HepG2 (cell line): ENCODE results near the gene TAF3. TPM values are rescaled to one million over a fixed set of nuclear protein-coding genes. Genes with fewer than 3 reads are reported as not detected.

ENCODE experiments used
- ATAC-seq: fragments of 200-7000 bp; cut with Tn5 transposase; 3 replicates; pipeline ENCODE4 v1.9.1; 2020; ENCODE audit warnings: mild to moderate bottlenecking, moderate library complexity
- BruUV-seq: library from RNA; stranded (reverse); fragments of 400-500 nt; replicated peaks from 2 replicates; lab custom pipeline; 2021; lab: Mats Ljungman, UMichigan
- CTCF ChIA-PET: fragments of 300-600 bp; formaldehyde crosslinking; extraction: SDS; loops from one replicate; lab custom pipeline; 2021; ENCODE audit warnings: low total read pairs, inconsistent platforms, low intra/inter-chr PET ratio; lab: Yijun Ruan, JAX
- POLR2A ChIA-PET: fragments of 350-600 bp; sonication (Branson Sonifier 250); formaldehyde crosslinking; loops from one replicate; lab custom pipeline; 2020; ENCODE audit warnings: antibody characterized with exemption, inconsistent platforms; lab: Yijun Ruan, JAX
- DNase-seq: peaks from one replicate; pipeline ENCODE4 v3.0.0-alpha.2; 2015; ENCODE audit warnings: low spot score
- FAIRE-seq: peaks from 3 replicates; lab custom pipeline; 2011; peaks lifted over from hg19 to GRCh38; lab: Jason Lieb, UNC
- H2AFZ ChIP-seq: one replicate; pipeline ENCODE4 v1.6.1; 2011; ENCODE audit warnings: low read length, inconsistent platforms
- H3K27ac ChIP-seq: fragments of 300-600 bp; 3 replicates; pipeline ENCODE4 v1.8.0; 2011; ENCODE audit warnings: mixed run types, mild to moderate bottlenecking, mixed read lengths, low read length, inconsistent platforms; ENCODE audit not compliant: insufficient read depth; ENCODE audit errors: extremely low read length
- H3K27me3 ChIP-seq, 2 experiments: fragments of 200-600 bp in 1 of 2; 2 replicates in 1 of 2; 3 replicates in 1 of 2; pipeline versions ENCODE4 v1.6.0 to v1.8.0; 2011; ENCODE audit warnings: low read length in 2 of 2, mild to moderate bottlenecking in 2 of 2, moderate library complexity in 2 of 2, inconsistent platforms in 1 of 2; ENCODE audit not compliant: insufficient read depth in 2 of 2, control insufficient read depth in 1 of 2
- H3K36me3 ChIP-seq, 2 experiments: fragments of 200-600 bp in 1 of 2; replicated peaks in 1 of 2; 2 replicates in 1 of 2; 3 replicates in 1 of 2; pipeline versions ENCODE4 v1.5.1 to v1.8.0; 2011; ENCODE audit warnings: low read length in 2 of 2, inconsistent platforms in 1 of 2; ENCODE audit not compliant: insufficient read depth in 2 of 2, control insufficient read depth in 1 of 2
- H3K4me1 ChIP-seq: 2 replicates; pipeline ENCODE4 v1.5.1; 2012; ENCODE audit warnings: low read length, inconsistent platforms; ENCODE audit not compliant: insufficient read depth
- H3K4me2 ChIP-seq: 2 replicates; pipeline ENCODE4 v1.6.0; 2011; ENCODE audit warnings: low read depth, low read length, inconsistent platforms
- H3K4me3 ChIP-seq, 3 experiments: fragments of 200-600 bp in 1 of 3; sonication (generic), shearing (Covaris generic) in 1 of 3; replicated peaks in 1 of 3; 2 replicates each; pipeline ENCODE4 v1.5.1; 2011 to 2016; ENCODE audit warnings: low read length in 3 of 3, inconsistent platforms in 2 of 3, low read depth in 2 of 3, mild to moderate bottlenecking in 2 of 3, control low read depth in 1 of 3, mixed read lengths in 1 of 3; ENCODE audit not compliant: insufficient read depth in 1 of 3
- H3K79me2 ChIP-seq: one replicate; pipeline ENCODE4 v1.6.1; 2011; ENCODE audit warnings: low read length, inconsistent platforms; ENCODE audit not compliant: insufficient read depth
- H3K9ac ChIP-seq: 2 replicates; pipeline ENCODE4 v1.6.0; 2011; ENCODE audit warnings: mild to moderate bottlenecking, low read depth, low read length, inconsistent platforms; ENCODE audit not compliant: insufficient read depth
- H3K9me3 ChIP-seq: 2 replicates; pipeline ENCODE4 v1.5.1; 2012; ENCODE audit warnings: mild to moderate bottlenecking, low read length
- H4K20me1 ChIP-seq: 2 replicates; pipeline ENCODE4 v1.6.0; 2011; ENCODE audit warnings: inconsistent platforms, mild to moderate bottlenecking, low read length, moderate library complexity; ENCODE audit not compliant: insufficient read depth
- CBX2 ChIP-seq, 2 experiments: fragments of 200-600 bp in 1 of 2; sonication (generic); formaldehyde crosslinking in 1 of 2; IDR thresholded peaks; 2 replicates each; pipeline versions ENCODE4 v1.7.0 to v1.8.1; 2018 to 2022; ENCODE audit warnings: low read depth in 2 of 2, low read length in 1 of 2, mild to moderate bottlenecking in 1 of 2, missing genetic modification reagents in 1 of 2
- EZH2 ChIP-seq: conservative IDR thresholded peaks from 2 replicates; pipeline ENCODE4 v1.6.1; 2012; ENCODE audit warnings: mild to moderate bottlenecking, low read depth, low read length, moderate library complexity
- KLF16 ChIP-seq, 2 experiments: sonication (generic) in 1 of 2; formaldehyde crosslinking in 1 of 2; IDR thresholded peaks; 2 replicates each; pipeline versions ENCODE4 v1.6.1 to v1.8.0; 2016 to 2023; ENCODE audit warnings: missing genetic modification reagents in 2 of 2, missing compliant biosample characterization in 1 of 2
- WGBS: methylation state at CpG from one replicate; pipeline ENCODE4 v1.1.6; 2017; ENCODE audit warnings: low lambda C conversion rate; 5-methylcytosine and 5-hydroxymethylcytosine counted together
- in situ Hi-C: cut with HindIII; loops from 2 replicates; pipeline ENCODE4 v1.10.0; 2017; ENCODE audit warnings: low pct_unique_long_range_greater_than_20kb; ENCODE audit not compliant: extremely low pct_ligation_motif_present
- intact Hi-C: fragments of 100-400 bp; cut with micrococcal nuclease; formaldehyde crosslinking; loops from one replicate; pipeline ENCODE4 v1.10.0; 2022; ENCODE audit not compliant: unreplicated experiment
- polyA plus RNA-seq, 8 experiments: library from polyadenylated mRNA; depleted of rRNA in 3 of 8; stranded (reverse) in 7 of 8; unstranded in 1 of 8; fragments of >200 nt; fragmentation: Illumina TruSeq in 4 of 8; extraction: Trizol in 4 of 8; gene quantifications; 2 replicates each; pipeline versions ENCODE4 v1.2.1 to v1.2.3, GENCODE V29; 2011 to 2016; ENCODE audit warnings: low read depth in 4 of 8, missing spikeins in 1 of 8, mixed read lengths in 1 of 8; ENCODE audit not compliant: insufficient read depth in 1 of 8
- total RNA-seq, 5 experiments: library from RNA; depleted of rRNA; stranded (reverse); fragments of >200 nt; fragmentation: Illumina TruSeq; extraction: Trizol; gene quantifications; 2 replicates each; pipeline ENCODE4 v1.2.3, GENCODE V29; 2016; ENCODE audit warnings: low read depth in 1 of 5
- TF ChIP-seq, protein P1 (sequence below): sonication (generic); formaldehyde crosslinking; IDR thresholded peaks from 2 replicates; pipeline ENCODE4 v1.5.1; 2020; ENCODE audit warnings: mild to moderate bottlenecking, missing genetic modification reagents, moderate library complexity
- TF ChIP-seq, protein P2 (sequence below): sonication (generic); formaldehyde crosslinking; IDR thresholded peaks from 2 replicates; pipeline ENCODE4 v1.5.0; 2020; ENCODE audit warnings: missing genetic modification reagents, mild to moderate bottlenecking, borderline replicate concordance

Gene TAF3
- total and polyA plus RNA-seq, 2 of the 13 experiments (the other 11 are each of a cell fraction or from before 2014, with no cell fraction given): 1.7 to 2.9 TPM

DNA sequence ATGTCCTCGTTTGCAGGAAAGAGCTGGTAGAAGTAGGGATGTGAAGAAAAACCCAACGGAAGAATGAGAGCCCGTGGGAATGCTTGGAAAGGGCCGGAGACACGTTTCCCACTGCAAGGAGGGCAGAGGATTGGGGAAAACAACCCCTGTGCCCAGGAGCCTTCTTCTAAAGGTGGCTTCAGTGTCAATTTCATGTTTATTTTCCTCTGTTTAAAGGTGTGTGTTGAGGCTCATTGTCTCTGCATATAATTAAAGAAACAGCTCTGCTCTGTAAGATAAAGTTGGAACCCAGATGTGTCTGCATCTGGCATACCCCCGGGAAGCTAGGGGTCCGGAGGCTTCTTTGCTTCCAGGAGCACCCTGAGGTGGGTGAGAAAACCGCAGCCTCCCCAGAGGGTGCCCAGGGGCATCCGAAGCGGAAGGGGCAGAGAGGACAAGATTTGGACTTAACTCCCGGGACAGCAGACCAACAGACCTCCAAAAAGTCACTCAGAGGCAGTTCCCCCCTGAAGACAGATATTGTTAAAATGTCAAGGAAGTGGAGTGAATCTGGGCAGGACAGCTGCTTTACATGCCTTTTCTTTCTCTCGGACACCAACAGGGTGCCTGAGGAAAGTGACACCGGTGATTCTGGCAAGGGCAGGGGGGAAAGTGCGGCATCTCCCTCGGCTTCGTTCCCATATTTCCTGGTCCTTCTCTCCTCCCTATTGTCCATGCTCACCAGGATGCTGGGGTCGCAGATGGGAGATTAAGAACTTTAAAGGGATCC lies 227.6 kb downstream of the TAF3 start:
- TF ChIP-seq, protein P1, sequence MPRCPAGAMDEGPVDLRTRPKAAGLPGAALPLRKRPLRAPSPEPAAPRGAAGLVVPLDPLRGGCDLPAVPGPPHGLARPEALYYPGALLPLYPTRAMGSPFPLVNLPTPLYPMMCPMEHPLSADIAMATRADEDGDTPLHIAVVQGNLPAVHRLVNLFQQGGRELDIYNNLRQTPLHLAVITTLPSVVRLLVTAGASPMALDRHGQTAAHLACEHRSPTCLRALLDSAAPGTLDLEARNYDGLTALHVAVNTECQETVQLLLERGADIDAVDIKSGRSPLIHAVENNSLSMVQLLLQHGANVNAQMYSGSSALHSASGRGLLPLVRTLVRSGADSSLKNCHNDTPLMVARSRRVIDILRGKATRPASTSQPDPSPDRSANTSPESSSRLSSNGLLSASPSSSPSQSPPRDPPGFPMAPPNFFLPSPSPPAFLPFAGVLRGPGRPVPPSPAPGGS (CRISPR knock-in tag): no peak
- TF ChIP-seq CBX2 (IDR thresholded peaks at IDR 0.05; ENCODE audit: low read depth, low read length) (0 out of 2 replicates have a peak, but pooled peaks have one; percentile 24), CBX2 (CRISPR knock-in tag; IDR thresholded peaks at IDR 0.05; ENCODE audit: low read depth) (no peak)
- 9% methylated on average over 13 of the region's 17 CpGs for WGBS
- no peaks in the 10 kb centered on the region for H3K36me3 ChIP-seq
- H4K20me1 ChIP-seq: peaks cover 30% of the 10 kb centered on the region; the same call in 1 of the 2 replicates
- peaks cover 33 to 90% of the 10 kb centered on the region in 2 experiments for H3K27me3 ChIP-seq
- in situ Hi-C loops: no loop called here
- no peaks in the 10 kb centered on the region for H3K79me2 ChIP-seq
- no peak for DNase-seq
- intact Hi-C loops: no loop called here
- no peak overlapping the region for H3K9ac ChIP-seq
- no peak for ATAC-seq
- no peak for FAIRE-seq
- H3K4me1 ChIP-seq: peaks cover 33% of the 10 kb centered on the region
- peak overlapping the region; percentile 63; the same call in 1 of the 2 replicates for H3K4me2 ChIP-seq
- H3K4me3 ChIP-seq: 0 out of 6 replicates have a peak overlapping the region, but pooled peaks of 1 of the 3 experiments have one; percentile 54
- H3K27ac ChIP-seq: no peak overlapping the region
- ChIA-PET CTCF (no interaction called here), POLR2A (no interaction called here)
- H3K9me3 ChIP-seq: no peaks in the 10 kb centered on the region
- no TSS peak for BruUV-seq
- no peak overlapping the region for H2AFZ ChIP-seq

DNA sequence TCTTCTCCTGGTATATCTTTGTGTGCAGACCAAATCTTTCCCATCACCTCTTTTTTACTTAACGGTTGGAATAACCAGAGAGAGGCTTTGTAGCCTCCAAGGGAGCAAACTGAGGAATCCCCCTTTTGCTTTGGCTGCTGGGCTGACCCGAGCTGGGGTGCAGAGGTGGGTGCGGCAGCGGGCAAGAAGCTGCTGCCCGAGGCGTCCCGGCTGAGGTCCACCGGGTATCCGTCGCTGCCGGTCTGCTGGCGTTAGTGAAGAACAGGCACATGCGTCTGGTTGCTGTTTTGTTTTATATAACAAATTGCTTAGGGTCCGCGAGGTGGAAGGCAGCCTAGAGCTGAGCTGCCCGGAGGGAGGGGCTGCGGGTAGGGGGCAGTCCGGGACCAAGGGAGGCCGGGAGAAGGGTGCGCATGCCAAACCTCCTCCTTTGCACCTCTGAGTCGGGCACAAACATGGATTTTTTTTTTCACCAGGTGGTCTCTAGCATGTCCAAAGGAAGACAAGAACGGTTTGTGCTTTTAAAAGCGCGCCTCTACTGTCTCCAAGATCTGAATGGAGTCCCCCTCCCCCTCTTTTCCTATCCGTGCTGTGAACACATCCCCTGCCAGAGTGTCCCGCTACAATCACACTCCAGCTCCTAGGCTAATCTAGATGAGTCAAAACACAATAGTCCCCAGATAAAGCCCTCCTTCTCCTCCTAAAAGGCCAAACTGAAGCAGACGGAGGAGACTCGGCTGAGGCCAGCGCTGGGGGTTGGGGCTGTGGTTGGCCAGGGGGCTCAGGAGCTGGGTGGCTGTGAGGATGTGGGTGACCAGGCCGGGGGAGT lies 229.4 kb downstream of the TAF3 start:
- TF ChIP-seq EZH2: peak; percentile 78
- no peak for TF ChIP-seq KLF16 (CRISPR knock-in tag; IDR thresholded peaks at IDR 0.05)
- TF ChIP-seq, protein P2, sequence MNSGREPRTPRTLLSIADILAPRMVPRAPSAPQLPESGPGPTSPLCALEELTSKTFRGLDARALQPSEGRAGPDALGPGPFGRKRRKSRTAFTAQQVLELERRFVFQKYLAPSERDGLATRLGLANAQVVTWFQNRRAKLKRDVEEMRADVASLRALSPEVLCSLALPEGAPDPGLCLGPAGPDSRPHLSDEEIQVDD (CRISPR knock-in tag): no peak
- H3K27me3 ChIP-seq: peaks cover 28 to 91% of the 10 kb centered on the region in 2 experiments

More for the DNA sequence above, 229.4 kb downstream of the TAF3 start:
- ATAC-seq (no peak), FAIRE-seq (no peak), DNase-seq (no peak)
- no peak overlapping the region for H3K4me2 ChIP-seq
- in situ Hi-C loops (no loop called here), intact Hi-C loops (no loop called here)
- H3K4me3 ChIP-seq: no peak overlapping the region
- no peaks in the 10 kb centered on the region for H3K9me3 ChIP-seq
- peaks cover 33% of the 10 kb centered on the region for H3K4me1 ChIP-seq
- POLR2A ChIA-PET: no interaction called here
- no TSS peak for BruUV-seq
- CTCF ChIA-PET: no interaction called here
- no peak overlapping the region for H3K27ac ChIP-seq
- 21% methylated on average over 29 of the region's 30 CpGs for WGBS
- no peaks in the 10 kb centered on the region for H3K36me3 ChIP-seq
- H3K79me2 ChIP-seq: no peaks in the 10 kb centered on the region
- H3K9ac ChIP-seq: no peak overlapping the region
- H2AFZ ChIP-seq: no peak overlapping the region
- H4K20me1 ChIP-seq: peaks cover 36% of the 10 kb centered on the region; the same call in 1 of the 2 replicates
